Renal cortical epithelial cell (primary cell): ENCODE results near the gene CDH18. TPM values are rescaled to one million over a fixed set of nuclear protein-coding genes. Genes with fewer than 3 reads are reported as not detected.
A peak's percentile ranks its signal among the peaks of the same experiment; 100 is the strongest.

Experiments
- DNase-seq: peaks from one replicate; pipeline ENCODE4 v3.0.0-alpha.2; 2011; ENCODE audit warnings: low read depth
- total RNA-seq: library from RNA; depleted of rRNA; stranded (reverse); fragments of >200 nt; gene quantifications from 2 replicates; pipeline ENCODE4 v1.2.3, GENCODE V29; 2014

Gene CDH18
- total RNA-seq, 1 donor from 2014 or later, result not detected

DNA sequence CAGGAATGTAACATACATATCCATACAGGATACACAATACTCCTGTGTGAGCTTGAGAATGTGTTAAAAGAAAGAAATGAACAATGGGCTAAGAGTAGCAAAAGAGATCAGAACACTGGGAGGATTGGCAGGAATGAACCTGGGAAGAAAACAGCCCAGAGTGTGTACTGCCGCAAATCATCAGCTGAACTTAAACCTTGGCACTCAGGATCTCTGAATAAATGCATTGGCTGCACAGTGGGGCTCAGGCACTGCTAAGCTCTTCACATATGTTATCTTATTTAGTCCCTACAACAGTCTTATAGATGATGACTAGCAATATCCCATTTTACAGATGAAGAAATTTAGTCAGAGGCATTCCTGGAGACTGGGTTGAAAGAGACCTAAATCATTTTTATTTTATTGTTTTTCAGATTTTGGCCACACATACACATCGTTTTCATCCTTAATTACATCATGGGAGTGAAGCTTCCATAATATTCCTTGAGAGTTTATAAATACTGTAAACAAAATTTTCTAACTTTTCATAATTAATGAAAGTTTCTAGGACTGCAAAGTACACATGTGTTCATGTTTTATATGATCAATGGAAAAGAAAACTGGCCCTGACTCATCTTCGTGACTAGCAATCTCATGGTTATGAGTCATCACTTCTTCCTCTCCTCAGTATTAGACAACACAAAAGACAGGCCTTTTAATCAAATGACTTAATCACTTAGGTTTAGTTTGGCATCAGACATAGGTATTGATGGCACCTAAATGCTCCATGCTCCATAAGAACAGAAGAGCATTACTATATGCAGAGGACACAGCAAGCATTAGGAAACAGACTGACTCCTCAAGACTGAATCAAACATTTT is 59.2 kb downstream of the CDH18 start:
- DNase-seq, result peak; percentile 92

DNA sequence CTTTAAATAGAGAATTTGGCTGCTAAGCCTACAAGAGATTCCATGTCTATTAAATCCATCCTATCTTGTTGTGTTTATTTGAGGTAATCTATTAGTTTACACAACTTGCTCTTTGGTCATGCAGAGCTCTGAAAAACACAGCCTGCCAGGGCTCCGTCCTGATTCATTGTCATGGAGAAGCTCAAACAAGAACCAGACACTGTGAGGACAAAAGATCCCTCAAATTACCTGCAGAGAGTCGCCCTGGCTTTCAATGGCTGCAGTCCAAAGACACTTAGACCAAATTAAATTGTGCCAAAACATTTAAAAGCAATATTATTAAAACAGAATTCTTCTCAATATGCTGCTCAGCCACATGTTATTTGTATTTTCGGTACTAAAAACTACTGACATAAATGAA is 60.1 kb downstream of the CDH18 start:
- DNase-seq, result peak; percentile 18

DNA sequence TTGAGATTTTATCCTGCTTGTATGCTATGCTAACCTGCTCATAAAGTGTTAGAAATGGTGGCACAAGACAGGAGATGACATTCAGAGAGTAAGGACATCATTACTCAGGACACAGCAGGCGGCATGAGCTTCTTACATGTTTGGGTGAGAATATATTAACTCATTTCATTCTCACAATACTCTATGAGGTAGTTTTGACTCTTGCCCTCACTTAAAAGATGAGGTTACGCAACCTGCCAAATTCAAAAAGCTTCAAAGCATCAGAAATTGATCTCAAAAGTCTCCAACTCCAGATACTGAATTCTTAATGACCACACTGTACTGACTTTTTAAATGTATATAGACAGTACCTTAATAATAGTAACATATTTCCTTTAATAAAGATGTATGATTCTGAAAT is 60.8 kb downstream of the CDH18 start:
- no peak for DNase-seq

DNA sequence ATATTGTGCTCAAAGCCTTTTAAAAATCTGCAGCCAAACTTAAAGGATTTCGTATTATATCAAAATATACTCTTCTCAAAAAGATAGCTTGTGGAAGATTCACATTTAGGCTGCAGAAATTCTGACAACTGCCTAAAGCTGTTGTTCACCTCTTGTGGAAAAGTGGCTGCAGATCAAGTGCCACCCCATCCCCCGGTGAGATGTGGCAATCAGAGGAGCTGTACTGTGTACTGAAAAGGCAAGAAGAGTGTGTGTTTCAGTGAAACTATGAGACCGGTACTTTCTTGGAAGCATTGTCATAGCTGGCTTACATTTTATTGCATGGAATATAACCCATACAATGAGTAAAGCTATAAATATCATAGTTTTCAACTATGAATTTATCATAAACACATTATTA is 64.3 kb downstream of the CDH18 start:
- DNase-seq, result peak; percentile 26

DNA sequence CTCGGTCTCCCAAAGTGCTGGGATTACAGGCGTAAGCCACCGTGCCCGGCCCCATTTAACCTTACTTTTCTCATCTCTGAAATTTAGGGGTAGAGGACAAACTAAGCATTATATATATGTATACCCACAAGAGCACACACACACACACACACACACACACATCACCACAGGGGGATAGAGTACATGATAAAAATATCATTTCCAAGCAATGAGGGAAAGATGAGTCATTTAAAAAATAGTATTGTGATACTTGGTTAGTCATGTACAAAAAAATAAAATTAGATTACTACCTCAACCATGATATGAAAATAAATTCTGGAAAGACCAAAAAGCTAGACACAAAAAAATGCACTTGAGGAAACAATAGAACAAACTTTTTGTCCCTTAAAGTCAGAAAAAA is 67.2 kb downstream of the CDH18 start:
- no peak for DNase-seq

DNA sequence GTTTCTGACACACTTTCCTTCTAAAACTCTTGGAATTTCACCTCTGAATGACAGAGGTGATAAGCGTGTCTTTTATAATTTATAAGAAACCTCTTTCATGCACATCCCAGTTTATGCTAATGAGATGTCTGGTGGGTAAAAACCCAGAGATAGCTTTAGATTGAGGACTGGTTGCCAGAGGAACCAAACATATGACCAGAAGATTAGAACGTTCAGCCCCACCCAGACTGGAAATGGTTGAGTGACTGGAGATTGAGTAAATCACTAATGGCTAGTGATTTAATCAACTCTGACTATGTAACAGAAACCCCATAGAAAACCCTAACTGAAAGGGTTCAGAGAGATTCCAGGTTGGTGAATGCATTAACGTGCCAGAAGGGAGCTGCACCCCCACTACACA is 69.2 kb downstream of the CDH18 start:
- DNase-seq, result peak; percentile 7

DNA sequence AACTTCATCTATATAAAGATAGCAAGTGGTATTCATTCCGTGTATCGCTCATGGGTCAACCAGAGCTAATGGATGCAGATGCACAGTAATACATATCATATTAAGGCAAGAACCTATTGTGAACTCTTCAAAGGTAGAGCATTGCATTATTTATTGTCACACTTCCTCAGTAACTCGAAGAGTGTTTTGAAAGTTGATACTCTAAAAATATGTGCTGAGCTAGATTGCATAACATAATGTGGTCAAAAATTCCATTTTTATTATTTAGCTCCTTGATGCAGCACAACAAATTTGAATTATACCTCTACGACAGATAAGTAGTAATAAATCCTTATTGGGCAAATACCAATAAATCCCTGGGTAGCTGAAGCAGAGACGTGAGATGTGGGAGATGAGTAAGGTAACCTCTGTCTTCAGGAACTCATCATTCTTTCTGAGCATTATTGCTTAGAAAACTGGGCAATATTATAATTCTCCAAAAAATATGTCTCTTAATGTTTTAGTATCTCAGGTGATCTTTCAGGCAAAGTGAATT is 70.3 kb downstream of the CDH18 start:
- DNase-seq, result no peak

DNA sequence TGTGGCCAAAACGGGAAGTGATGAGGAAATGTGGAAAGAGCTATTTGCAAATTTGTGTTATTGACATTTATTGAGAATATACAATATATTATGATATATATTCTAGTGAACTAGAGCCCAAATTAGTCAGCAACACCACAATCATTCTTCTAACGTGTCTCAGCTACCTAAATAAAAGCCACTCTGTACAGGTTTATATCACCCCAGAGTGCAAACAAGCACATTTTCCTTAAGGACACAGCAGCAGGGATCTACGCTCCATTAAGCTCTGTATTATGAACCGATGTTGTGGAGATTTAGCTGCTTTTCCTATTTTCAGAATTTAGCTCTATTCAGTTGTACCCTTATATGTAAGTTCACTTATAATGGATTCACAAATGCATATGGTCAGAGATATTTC is 77.9 kb downstream of the CDH18 start:
- peak; percentile 71 for DNase-seq

DNA sequence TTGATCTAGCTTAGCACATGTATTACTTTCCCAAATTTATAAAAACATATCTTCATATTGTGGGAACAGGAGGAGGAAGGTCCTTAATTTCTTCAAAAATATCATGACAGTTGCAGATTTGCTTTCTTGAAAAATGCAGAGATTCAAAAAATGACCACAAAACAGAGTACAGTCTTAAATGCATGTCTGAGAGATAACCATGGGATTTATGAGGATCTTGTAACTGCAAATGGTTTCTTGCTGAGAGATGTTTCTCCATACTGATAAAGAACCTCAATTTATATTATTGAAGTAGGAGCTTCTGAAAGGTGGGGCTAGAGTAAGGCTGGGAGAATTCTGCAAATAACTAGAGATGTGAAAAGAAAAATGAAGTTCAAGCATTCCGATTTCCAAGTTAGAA is 83.2 kb downstream of the CDH18 start:
- no peak for DNase-seq

DNA sequence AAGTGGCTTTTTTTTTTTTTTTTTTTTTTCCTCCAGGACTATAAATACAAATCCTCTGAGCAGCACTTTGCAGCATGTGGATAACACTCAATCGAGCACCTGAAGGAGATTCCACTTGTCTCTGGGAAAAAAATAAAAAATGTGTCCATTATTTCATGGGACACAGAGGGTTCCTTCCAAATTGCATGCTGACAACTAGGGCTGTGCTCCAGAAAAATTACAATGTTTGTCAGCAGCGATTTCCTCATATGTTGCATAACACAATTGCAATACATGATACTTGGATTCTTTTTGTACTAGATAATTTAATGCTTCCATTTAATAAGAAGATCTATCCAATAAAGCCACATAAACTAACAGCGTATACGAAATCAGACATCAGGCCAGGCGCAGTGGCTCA is 84.4 kb downstream of the CDH18 start:
- no peak for DNase-seq

DNA sequence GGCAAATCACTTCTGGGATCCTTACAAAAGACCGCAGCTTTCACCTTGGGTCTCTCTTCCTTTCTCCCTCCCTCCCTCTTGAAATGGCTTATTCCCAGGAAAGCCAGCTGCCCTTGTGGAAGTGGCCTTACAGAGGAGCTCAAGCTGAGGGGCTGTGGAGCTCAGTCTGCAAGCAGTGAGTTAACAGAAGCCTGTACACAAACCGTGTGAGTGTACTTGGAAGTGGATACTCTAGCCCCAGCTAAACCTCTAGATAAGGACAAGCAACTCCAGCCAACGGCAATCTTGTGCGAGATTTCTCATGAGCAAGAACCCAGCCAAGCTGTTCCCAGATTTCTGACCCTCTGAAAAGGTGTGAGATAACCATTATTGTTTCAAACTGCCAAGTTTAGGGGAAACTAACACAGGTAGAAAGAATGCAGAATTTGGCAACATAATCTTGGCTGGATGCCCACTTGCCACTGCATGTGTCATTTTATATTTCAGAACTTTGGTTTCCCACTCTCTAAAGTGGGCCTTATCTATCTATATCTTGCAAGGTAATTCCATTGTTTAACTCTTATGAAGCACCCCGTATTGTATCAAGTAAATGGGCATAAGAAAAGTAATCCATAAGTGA is 85.6 kb downstream of the CDH18 start:
- no peak for DNase-seq

DNA sequence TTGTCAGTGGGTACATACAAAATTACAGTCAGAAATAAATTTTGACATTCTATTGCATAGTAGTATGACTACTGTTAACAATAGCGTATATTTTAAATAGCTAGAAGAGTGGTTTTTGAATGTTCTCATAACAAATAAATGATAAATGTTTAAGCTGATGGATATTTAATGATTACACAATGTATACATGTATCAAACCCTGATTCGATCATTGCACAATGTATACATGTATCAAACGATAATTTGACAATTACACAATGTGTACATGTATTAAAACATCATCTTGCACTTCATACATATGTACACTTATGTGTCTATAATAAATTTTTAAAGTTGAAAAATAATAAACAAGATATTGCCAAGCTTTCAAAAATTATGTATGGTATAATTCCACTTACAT is 87.7 kb downstream of the CDH18 start:
- no peak for DNase-seq

DNA sequence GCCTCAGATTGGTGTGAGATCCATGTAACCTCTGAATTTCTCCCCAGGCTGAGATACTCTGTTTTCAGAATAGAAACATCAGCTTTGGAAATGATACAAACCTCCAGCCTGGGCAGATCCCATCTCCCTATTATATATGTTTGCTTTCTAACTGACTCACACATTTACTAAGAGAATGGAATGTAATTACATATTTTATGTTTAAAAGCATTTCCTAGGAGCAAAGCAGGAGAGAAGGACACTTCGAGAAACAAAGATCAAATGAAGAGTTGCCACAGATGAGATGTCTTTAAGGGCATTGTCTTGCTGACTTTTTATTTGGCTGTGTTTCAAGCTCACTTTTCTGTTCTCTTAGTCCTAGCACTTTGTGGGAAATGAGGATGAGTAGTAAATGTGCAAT is 96.3 kb downstream of the CDH18 start:
- DNase-seq, result no peak

DNA sequence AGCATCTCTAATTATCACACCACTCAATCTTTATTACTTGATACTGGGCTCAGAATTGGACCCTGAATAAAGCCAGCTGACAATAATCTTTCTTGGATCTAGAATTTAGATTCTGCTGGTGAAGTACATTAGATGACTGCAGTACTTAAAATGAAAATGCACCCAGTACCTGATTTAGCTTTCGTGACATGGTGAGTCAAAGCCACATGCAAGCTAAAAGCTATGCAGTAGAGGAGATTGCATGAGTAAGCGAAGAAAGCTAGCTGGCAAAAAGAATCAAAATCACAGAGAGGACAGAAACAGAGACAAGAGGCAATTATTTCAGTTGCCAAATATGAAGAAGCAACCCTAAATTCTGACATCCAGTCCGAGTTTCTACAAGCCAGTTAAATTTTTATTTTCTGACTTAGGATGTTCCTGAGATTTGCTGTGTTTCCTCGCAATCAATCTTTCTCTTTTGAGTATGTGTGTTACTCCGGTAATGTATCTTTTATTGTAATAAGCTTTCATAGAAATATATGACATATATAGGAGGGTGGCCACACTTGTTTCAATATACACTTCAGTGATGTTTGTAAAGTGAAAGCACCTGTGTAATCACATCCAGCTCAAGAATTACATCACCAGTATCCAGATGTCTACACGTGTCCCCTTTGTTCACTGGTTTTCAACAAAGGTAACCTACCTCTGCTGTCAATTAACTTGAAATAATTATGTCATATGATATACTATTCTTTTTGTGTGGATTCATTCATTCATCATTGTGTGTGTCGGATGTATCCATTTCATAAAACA is 101.7 kb downstream of the CDH18 start:
- peak; percentile 61 for DNase-seq

DNA sequence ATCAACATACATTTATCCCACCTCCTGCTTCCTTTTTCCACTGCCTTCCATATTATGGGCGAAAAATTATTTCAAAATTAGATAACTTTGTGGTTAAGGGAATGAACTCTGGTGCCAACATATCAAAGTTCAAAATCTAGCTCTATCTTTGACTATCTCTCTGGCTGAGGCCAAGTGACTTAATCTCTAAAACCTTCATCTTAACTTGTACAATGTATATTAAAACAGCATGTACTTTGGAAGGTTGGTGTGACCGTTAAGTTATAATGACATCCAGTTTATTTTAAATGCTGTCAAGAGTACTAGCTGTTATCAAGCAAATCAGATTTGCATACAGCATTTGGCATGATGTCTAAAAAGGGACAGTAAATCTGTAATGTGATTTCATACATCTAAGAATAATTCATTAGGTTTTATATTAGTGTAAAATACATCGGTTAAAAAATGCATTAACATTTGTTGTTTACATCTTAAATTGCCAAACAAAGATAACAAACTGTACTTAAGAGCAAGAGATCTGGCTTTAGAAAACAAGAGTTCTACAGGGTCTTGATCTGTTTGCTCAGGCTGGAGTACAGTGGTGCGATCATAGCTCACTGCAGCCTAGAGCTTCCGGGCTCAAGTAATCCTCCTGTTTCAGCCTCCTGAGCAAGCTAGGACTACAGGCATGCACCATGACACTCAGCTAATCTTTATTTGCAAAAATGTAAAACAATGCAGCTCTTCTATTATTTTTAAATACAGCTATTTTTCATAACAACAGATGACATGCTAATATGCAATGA is 102.8 kb downstream of the CDH18 start:
- no peak for DNase-seq

DNA sequence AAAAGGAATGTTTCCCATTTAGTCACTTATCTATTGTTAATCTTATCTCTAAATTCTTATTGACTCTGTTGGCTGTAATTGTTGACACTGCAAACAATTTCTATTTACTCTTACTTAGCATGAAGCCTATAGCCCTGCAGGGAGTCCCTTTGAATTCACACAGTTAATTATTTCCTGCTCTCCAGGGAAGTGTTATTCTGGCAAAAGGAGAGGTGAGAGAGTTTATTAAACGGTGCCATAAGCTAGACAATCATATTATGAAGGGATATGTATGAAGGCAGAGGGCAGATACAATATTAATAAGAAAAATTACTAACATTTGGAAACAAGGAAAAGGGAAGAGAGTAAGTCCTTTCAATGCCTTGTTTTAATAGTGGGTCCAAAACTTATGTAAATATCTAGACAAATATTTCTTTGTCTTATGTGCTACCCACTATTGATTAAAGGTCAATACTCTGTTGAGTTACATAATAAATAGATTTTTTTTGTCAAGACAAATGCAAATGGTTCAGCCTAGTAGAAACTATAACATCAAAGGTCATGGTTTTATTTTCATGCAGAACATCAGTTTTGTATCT is 107.1 kb downstream of the CDH18 start:
- no peak for DNase-seq

DNA sequence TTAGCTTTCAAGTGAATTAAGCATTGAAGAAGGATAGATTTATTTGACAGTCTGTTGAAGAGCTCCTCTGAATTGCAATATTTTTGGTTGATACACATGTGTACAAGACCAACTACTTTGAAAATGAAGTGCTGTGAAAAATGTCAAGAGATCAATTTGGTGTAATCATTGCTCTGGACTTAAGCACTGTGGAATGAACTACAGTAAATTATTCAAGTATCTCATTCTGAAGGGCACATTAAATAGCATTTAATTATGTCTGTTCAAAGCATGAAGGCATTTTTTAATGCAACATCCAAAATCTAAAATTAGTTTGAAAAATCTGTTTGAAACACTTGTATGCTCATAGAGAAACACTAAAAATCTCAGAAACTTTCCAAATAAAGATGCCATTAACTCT is 107.5 kb downstream of the CDH18 start:
- DNase-seq, result no peak

DNA sequence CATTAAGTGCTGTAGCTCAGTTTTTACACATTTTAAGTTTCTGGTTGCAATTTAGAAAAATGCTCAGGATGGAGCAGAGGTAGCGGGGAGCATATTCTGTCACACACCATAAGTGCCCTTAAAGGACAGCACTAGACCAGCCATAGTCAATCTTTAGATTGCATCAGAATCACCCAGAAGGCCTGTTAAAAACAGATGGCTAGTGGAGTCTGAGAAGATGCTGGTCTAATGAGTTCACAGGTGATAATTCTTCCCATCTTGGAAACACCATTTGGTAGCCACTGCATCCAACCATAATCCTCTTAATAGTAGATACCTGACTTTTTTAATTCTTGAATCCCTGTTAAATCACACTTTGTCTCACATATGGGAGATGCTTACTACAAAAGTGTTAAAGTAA is 113.2 kb downstream of the CDH18 start:
- DNase-seq, result no peak

DNA sequence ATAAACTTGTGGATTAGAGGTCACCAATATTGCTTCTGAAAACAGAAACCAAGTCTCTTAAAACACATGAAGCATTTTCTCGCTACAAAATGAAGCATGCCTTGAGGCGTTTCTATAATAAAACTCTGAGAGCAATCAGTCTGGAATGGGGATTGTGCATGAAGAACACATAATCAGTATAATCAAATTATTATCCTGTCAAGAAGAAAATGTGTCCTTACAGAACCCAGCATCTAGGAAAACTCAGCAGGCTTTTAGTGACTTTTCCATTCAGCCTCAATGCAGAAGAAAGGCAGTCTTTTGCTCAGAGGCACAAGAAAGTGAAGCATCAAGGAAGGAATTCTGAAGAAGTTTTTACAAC is 121.9 kb downstream of the CDH18 start:
- DNase-seq, result peak; percentile 50

DNA sequence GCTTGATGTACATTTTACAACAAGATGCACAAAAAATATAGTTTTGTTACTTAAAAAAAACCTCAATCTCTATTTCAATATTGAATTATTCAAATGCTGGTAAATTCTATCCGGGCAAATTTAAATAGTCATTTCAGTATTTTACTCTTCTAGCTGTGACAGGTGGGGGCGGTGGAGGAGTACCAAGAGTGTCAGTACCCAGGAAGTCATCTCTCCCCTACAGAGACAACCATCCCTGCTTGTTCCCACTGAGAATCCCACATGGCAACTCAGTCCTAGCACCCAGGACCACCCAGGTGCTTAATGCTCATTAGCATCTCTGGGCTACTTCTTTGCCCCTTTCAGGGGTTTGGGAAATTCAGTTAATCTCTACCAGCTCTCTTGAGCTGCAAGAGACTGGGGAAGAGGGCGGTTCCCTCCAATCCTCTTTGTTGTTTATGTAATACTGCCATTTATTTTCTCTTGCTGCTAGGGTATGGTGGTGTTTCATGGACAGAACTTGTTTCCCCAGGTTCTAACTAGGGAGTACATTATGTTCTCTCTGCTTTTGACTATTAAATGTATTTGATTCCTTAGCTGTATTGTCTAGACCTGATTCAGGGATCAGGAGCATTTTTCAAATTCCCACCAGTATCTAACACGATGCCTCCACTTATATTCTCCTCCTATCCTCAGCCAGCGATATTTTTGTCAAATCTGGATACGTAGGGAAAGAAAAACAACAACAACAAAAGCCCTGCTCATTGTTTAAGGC is 122.5 kb downstream of the CDH18 start:
- no peak for DNase-seq

DNA sequence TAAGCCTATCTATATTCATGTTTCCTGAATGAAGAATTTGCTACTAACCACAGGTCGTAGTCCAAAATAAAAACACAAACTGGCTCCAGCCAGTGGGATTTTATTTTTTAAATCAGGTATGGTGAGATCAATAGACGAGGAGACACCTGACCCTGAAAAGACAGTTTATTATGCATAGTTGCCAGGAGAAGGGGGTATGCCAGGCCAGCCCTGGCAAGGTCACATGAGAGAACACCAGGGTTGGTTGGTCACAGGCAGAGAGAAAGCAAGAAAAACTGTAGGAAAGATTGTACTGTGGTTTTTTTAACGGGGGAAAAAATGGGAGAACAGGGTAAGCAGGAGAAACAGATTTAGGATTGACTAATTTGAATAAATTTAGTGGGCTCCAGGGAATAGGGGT is 125.3 kb downstream of the CDH18 start:
- DNase-seq, result peak; percentile 44
